Stimulated activated CD8-positive, alpha-beta memory T cell treated with anti-CD3 and anti-CD28 coated beads, Interleukin-12 subunit alpha, Interleukin-12 subunit beta, amount 100 ng/mL, for 24 hours (primary cell): Measurements from ENCODE around the gene USP4.
"Not testable (repeated sequence)": the region's sequence is repeated elsewhere in the genome, so short reads cannot be mapped to it uniquely, and the experiment has no call there.

Experiments used
- DNase-seq: peaks from one replicate; pipeline ENCODE4 v3.0.0-alpha.2; 2020; ENCODE audit errors: extremely low read depth

The USP4 gene

GRCh38 chr3:49352281-49352680, 12.4 kb upstream of the USP4 start:
- DNase-seq, result no peak

- no peak for DNase-seq
Observed at GRCh38 chr3:49351521-49352011, 11.7 kb upstream of the USP4 start.

GRCh38 chr3:49349348-49350114, 9.7 kb upstream of the USP4 start:
- DNase-seq, result no peak

- not testable (repeated sequence) for DNase-seq
Observed at GRCh38 chr3:49348361-49348760, 8.5 kb upstream of the USP4 start.

- DNase-seq, result no peak
Observed at GRCh38 chr3:49346797-49347251, 7.0 kb upstream of the USP4 start.

GRCh38 chr3:49343163-49343562, 3.3 kb upstream of the USP4 start:
- DNase-seq, result no peak

- no peak for DNase-seq
Observed at GRCh38 chr3:49341996-49342395, 2.1 kb upstream of the USP4 start.

GRCh38 chr3:49339581-49339940, 292 bp downstream of the USP4 start:
- no peak for DNase-seq

GRCh38 chr3:49333916-49334633, 5.8 kb downstream of the USP4 start:
- DNase-seq, result no peak

- DNase-seq, result no peak
Observed at GRCh38 chr3:49333091-49333490, 6.8 kb downstream of the USP4 start.

GRCh38 chr3:49329186-49329585, 10.7 kb downstream of the USP4 start:
- DNase-seq, result no peak

- not testable (repeated sequence) for DNase-seq
Observed at GRCh38 chr3:49328350-49328749, 11.5 kb downstream of the USP4 start.

GRCh38 chr3:49327485-49327884, 12.4 kb downstream of the USP4 start:
- no peak for DNase-seq

GRCh38 chr3:49324768-49325167, 15.1 kb downstream of the USP4 start:
- DNase-seq, result no peak

GRCh38 chr3:49316696-49317457, 23.0 kb downstream of the USP4 start:
- no peak for DNase-seq

- no peak for DNase-seq
Observed at GRCh38 chr3:49313896-49314688, 25.8 kb downstream of the USP4 start.

GRCh38 chr3:49311283-49311682, 28.6 kb downstream of the USP4 start:
- no peak for DNase-seq

GRCh38 chr3:49310677-49311076, 29.2 kb downstream of the USP4 start:
- DNase-seq, result no peak

- no peak for DNase-seq
Observed at GRCh38 chr3:49305608-49306007, 34.2 kb downstream of the USP4 start.

- DNase-seq, result no peak
Observed at GRCh38 chr3:49302613-49303012, 37.2 kb downstream of the USP4 start.

- DNase-seq, result no peak
Observed at GRCh38 chr3:49300595-49300994, 39.3 kb downstream of the USP4 start.

GRCh38 chr3:49298511-49298910, 41.3 kb downstream of the USP4 start:
- no peak for DNase-seq
